Osteocyte (in vitro differentiated cells): Measurements from ENCODE around the gene TBL1X. TPM values are rescaled to one million over a fixed set of nuclear protein-coding genes. Genes with fewer than 3 reads are reported as not detected.

Source experiments
- DNase-seq: peaks from one replicate; pipeline ENCODE4 v3.0.0; 2021; ENCODE audit warnings: mixed read lengths; ENCODE audit not compliant: unreplicated experiment; ENCODE audit errors: extremely low spot score
- H3K27ac Mint-ChIP-seq: one replicate; pipeline ENCODE4 v1.8.0; 2021; ENCODE audit warnings: mild to moderate bottlenecking, mixed read lengths; ENCODE audit not compliant: unreplicated experiment
- H3K27me3 Mint-ChIP-seq: one replicate; pipeline ENCODE4 v1.8.0; 2021; ENCODE audit warnings: mixed read lengths; ENCODE audit not compliant: unreplicated experiment
- H3K36me3 Mint-ChIP-seq: one replicate; pipeline ENCODE4 v1.8.0; 2021; ENCODE audit warnings: mixed read lengths; ENCODE audit not compliant: unreplicated experiment
- H3K4me1 Mint-ChIP-seq: one replicate; pipeline ENCODE4 v1.8.0; 2021; ENCODE audit warnings: mixed read lengths; ENCODE audit not compliant: unreplicated experiment
- H3K4me3 Mint-ChIP-seq: one replicate; pipeline ENCODE4 v1.8.0; 2021; ENCODE audit warnings: mild to moderate bottlenecking, moderate library complexity, mixed read lengths; ENCODE audit not compliant: unreplicated experiment
- H3K9me3 Mint-ChIP-seq: one replicate; pipeline ENCODE4 v1.8.0; 2021; ENCODE audit warnings: mixed read lengths; ENCODE audit not compliant: unreplicated experiment
- total RNA-seq: library from RNA; stranded (reverse); gene quantifications from 2 replicates; pipeline ENCODE4 v1.2.1, GENCODE V29; 2021
- TF ChIP-seq, protein P1 (sequence below): fragments of 200-600 bp; sonication (generic); IDR thresholded peaks from 2 replicates; pipeline ENCODE4 v1.5.0; 2021; ENCODE audit warnings: antibody characterized with exemption, mild to moderate bottlenecking, moderate library complexity

The TBL1X gene
- total RNA-seq, 1 donor from 2014 or later = 35.3 TPM

- Mint-ChIP-seq H3K9me3 (peaks cover 25% of the 10 kb centered on the region), H3K4me1 (peaks cover 14% of the 10 kb centered on the region), H3K36me3 (no peaks in the 10 kb centered on the region), H3K4me3 (no peak overlapping the region), H3K27ac (no peak overlapping the region), H3K27me3 (no peaks in the 10 kb centered on the region)
- no peak for DNase-seq
- TF ChIP-seq, protein P1, sequence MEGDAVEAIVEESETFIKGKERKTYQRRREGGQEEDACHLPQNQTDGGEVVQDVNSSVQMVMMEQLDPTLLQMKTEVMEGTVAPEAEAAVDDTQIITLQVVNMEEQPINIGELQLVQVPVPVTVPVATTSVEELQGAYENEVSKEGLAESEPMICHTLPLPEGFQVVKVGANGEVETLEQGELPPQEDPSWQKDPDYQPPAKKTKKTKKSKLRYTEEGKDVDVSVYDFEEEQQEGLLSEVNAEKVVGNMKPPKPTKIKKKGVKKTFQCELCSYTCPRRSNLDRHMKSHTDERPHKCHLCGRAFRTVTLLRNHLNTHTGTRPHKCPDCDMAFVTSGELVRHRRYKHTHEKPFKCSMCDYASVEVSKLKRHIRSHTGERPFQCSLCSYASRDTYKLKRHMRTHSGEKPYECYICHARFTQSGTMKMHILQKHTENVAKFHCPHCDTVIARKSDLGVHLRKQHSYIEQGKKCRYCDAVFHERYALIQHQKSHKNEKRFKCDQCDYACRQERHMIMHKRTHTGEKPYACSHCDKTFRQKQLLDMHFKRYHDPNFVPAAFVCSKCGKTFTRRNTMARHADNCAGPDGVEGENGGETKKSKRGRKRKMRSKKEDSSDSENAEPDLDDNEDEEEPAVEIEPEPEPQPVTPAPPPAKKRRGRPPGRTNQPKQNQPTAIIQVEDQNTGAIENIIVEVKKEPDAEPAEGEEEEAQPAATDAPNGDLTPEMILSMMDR = no peak
These were observed 122.1 kb downstream of the TBL1X start for GRCh38 chrX:9586992-9587392.

- Mint-ChIP-seq H3K36me3 (no peaks in the 10 kb centered on the region), H3K9me3 (peaks cover 31% of the 10 kb centered on the region), H3K4me3 (no peak overlapping the region), H3K27ac (no peak overlapping the region), H3K4me1 (peaks cover 7% of the 10 kb centered on the region), H3K27me3 (no peaks in the 10 kb centered on the region)
- TF ChIP-seq, protein P1 = no peak
- no peak for DNase-seq
These were observed 122.8 kb downstream of the TBL1X start for GRCh38 chrX:9587642-9588041.

- TF ChIP-seq, protein P1 = no peak
- H3K4me1 Mint-ChIP-seq = peaks cover 11% of the 10 kb centered on the region
- no peak overlapping the region for H3K27ac Mint-ChIP-seq
- no peaks in the 10 kb centered on the region for H3K27me3 Mint-ChIP-seq
- no peak overlapping the region for H3K4me3 Mint-ChIP-seq
- DNase-seq = no peak
- peaks cover 2% of the 10 kb centered on the region for H3K36me3 Mint-ChIP-seq
- H3K9me3 Mint-ChIP-seq = peaks cover 18% of the 10 kb centered on the region
These were observed 126.6 kb downstream of the TBL1X start for GRCh38 chrX:9591496-9591895.

- H3K4me1 Mint-ChIP-seq = peaks cover 12% of the 10 kb centered on the region
- TF ChIP-seq, protein P1 = no peak
- no peak overlapping the region for H3K27ac Mint-ChIP-seq
- DNase-seq = no peak
- no peaks in the 10 kb centered on the region for H3K27me3 Mint-ChIP-seq
- no peak overlapping the region for H3K4me3 Mint-ChIP-seq
- peaks cover 18% of the 10 kb centered on the region for H3K9me3 Mint-ChIP-seq
- peaks cover 2% of the 10 kb centered on the region for H3K36me3 Mint-ChIP-seq
These were observed 128.9 kb downstream of the TBL1X start for GRCh38 chrX:9593756-9594155.

DNA sequence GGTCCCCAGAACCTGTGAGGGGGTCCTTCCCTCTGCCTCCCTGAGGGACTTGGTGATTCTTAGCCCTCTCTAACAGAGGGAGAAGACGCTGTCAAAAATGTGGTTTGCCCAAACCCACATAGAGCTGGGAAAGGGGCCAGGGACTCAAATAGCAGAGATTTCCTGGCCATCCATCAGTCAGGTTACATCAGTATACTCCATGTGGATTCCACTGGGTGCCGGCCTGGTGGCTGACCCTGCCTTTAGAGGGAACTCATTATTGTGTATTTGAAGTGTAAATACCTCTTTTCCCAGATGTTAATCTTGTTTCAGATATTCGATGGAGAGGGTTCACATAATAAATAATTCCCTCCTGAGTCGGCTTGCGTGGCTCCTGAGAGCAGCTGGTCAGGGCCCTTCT is 130.3 kb downstream of the TBL1X start:
- H3K4me3 Mint-ChIP-seq = no peak overlapping the region
- H3K36me3 Mint-ChIP-seq = peaks cover 2% of the 10 kb centered on the region
- DNase-seq = no peak
- TF ChIP-seq, protein P1 = no peak
- H3K27me3 Mint-ChIP-seq = no peaks in the 10 kb centered on the region
- H3K27ac Mint-ChIP-seq = no peak overlapping the region
- H3K4me1 Mint-ChIP-seq = peaks cover 12% of the 10 kb centered on the region
- peaks cover 20% of the 10 kb centered on the region for H3K9me3 Mint-ChIP-seq
